T-helper 1 cell treated with Interleukin-12 subunit alpha and Interleukin-12 subunit beta and Interleukin-4 antibody, amounts not matched to agents 30 ng/mL and 1 ng/mL, for 36 hours (primary cell): ENCODE results near the gene RTF2. TPM values are rescaled to one million over a fixed set of nuclear protein-coding genes. Genes with fewer than 3 reads are reported as not detected.

Experiments used
- intact Hi-C: fragments of 100-400 bp; cut with micrococcal nuclease; formaldehyde crosslinking; loops from one replicate; pipeline ENCODE4 v1.15.1; 2024
- total RNA-seq: library from RNA; stranded (reverse); gene quantifications from 2 replicates; pipeline ENCODE4 v1.2.3, GENCODE V29; 2022

Gene RTF2, protein sequence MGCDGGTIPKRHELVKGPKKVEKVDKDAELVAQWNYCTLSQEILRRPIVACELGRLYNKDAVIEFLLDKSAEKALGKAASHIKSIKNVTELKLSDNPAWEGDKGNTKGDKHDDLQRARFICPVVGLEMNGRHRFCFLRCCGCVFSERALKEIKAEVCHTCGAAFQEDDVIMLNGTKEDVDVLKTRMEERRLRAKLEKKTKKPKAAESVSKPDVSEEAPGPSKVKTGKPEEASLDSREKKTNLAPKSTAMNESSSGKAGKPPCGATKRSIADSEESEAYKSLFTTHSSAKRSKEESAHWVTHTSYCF
- 131 and 132 TPM in 2 replicates for total RNA-seq

- intact Hi-C loops = loop anchor here (1.0 to 5.0 kb wide), 8 partner anchors 28 to 1839 kb away; partner anchors contain the start of genes AURKA, CASS4, CSTF1 and FAM210B
Measured at GRCh38 chr20:56468316-56469076, at the start of gene RTF2. RTF2 (plus strand) TSS chr20:56468627; CDS start chr20:56468698, 71 bp downstream.

GRCh38 chr20:56420028-56420427 is 48.4 kb upstream of the RTF2 start:
- intact Hi-C loops = no loop called here

DNA sequence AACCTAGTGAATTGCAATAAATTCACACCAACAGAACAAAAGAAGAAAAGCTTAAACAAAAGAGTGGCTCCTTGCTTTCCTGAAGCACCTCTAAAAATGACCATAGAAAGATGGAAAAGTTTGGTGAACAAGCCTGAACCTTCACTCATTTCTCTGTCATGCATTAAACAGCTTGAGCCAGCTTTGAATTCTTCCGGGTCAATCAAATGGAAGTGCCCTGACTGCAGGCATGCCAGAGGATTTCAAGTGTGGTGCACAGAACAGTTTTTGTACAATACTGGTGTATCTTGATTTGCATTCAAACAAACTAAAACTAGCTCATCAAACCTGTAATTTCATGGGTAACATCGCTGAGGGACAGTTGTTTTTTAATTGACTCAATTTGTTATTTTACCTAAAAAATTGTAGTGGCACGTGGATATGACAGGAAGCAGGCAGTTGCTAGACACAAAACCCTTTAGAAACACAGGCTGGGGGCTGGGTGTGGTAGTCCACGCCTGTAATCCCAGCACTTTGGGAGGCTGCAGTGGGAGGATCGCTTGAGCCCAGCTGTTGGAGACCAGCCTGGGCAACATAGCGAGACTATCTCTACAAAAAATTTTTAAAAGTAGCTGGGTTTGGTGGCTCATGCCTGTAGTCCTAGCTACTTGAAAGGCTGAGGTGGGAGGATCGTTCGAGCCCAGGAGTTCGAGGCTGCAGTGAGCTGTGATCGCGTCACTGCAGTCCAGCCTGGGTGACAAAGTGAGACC is 47.3 kb upstream of the RTF2 start:
- intact Hi-C loops = no loop called here

GRCh38 chr20:56422076-56422823 is 46.2 kb upstream of the RTF2 start:
- intact Hi-C loops = no loop called here

DNA sequence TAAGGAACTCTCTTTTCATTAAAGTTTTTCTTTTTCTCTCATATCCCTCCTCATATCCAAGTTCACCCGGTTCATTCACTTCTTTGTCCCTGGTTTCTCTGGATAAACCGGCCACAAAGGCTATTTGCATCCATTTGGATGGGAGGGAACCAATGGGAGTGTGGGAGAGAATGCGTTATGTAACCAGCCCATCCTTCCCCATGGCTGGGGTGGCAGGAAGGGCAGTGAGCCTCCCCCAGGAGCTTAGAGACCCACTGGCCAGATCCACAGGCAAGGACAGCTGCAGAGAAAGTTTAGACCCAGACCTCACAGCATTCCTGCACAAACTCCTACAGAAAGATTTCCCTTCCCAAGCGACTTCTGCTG is 45.6 kb upstream of the RTF2 start:
- intact Hi-C loops = no loop called here

GRCh38 chr20:56423211-56423610 is 45.2 kb upstream of the RTF2 start:
- intact Hi-C loops = no loop called here

DNA sequence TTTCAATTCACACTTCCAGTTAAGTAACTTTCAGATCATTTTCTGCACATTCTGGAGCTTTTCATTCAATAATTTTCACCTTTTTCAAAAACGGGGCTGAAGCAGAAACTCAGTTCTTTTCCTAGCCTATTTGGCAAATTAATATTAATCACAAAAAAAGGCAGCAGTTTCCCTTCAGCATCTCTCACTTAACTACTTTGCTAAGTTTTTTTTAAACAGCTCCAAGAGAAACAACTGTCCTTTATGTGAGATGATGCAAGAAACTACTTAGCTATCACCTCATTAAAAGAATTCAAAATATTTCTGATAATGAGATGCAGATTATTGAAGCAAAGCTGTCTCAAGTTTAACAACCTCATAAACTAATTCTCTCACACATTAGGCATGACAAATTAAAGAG is 44.5 kb upstream of the RTF2 start:
- intact Hi-C loops = no loop called here

DNA sequence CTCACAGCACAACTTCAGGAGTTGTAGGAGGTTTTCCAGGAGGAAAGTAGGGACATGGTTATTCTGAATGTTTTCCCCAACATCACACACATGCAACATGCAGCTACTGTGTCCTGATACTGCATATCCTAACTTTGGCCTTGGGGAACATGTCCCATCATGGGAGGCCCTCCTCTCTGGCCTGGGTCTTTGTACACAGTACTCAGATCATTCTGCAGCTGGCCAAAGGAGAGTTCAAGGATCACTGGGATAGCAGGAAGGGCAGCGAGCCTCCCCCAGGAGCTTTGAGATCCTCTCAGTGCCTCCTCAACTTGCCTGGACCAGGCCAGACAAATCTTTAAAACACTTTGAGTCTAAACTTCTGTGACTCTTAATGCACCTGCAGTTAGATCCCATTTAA is 43.5 kb upstream of the RTF2 start:
- intact Hi-C loops = no loop called here

GRCh38 chr20:56426026-56426425 is 42.4 kb upstream of the RTF2 start:
- intact Hi-C loops = no loop called here

- intact Hi-C loops = no loop called here
Measured at GRCh38 chr20:56426926-56427325, 41.5 kb upstream of the RTF2 start.

GRCh38 chr20:56427797-56428196 is 40.6 kb upstream of the RTF2 start:
- intact Hi-C loops = loop anchor here (2.0 kb wide), 1 partner anchor 13 kb away; no protein-coding TSS in a partner anchor

DNA sequence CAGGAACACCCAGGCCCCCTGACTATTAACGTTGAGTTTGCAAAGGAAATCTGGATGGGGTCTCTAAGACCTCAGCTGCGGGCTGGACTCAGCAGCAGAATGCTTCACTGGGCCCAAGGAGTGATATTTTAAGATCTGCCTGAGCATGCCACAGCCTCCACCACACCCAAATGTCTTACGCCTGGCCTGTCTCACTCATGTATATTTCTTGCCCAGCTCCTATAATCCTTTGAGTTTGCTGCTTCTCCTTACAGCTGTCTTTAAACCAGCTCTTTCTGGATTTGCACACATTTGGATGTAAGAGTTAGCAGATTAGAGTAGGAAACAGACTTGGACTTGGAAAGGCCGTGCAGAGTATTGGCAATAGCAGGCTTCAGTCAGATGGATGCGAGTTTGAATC is 40.0 kb upstream of the RTF2 start:
- intact Hi-C loops = loop anchor here (2.0 kb wide), 1 partner anchor 14 kb away; no protein-coding TSS in a partner anchor

GRCh38 chr20:56428881-56429280 is 39.5 kb upstream of the RTF2 start:
- intact Hi-C loops = loop anchor here (1.0 to 2.0 kb wide), 2 partner anchors 11 to 14 kb away; no protein-coding TSS in a partner anchor

DNA sequence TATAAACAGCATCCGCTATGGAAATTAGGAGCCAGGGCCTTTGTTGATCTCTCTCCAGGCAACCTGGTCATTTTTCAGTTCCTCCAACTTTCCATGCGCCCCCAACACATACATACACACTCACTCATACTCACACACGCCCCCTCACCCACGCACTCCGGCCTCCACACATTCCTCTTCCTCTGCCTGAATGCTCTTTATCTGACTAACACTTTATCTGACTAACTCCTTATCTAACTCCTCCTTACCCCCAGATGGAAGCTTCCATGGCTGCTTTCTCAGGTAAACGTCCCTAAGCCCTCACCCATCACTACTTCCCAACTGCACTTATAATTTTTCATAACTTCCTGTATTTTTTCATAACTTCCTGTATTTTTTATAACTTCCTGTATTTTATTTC is 38.9 kb upstream of the RTF2 start:
- intact Hi-C loops = loop anchor here (1.0 to 2.0 kb wide), 2 partner anchors 11 to 15 kb away; no protein-coding TSS in a partner anchor

DNA sequence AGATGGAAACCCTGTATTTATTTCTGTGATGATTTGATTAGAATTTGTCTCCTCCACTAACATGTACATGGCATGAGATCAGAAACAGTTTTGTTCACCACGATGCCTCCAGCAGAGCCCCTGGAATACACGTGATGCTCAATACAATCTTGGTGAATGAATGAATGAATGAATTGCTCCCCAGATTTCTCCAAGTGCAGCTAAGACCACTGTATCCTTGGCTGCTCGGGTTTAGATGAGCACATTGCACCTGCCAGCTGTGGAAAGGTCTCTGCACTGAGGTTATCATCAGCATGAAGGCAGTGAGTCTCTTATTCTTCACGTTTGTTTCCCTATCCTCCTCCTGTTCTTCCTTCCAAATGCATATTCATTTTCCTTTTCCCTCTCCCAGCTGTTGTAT is 38.5 kb upstream of the RTF2 start:
- intact Hi-C loops = loop anchor here (1.0 to 2.0 kb wide), 2 partner anchors 10 to 15 kb away; no protein-coding TSS in a partner anchor

GRCh38 chr20:56430461-56430860 is 38.0 kb upstream of the RTF2 start:
- intact Hi-C loops = no loop called here

DNA sequence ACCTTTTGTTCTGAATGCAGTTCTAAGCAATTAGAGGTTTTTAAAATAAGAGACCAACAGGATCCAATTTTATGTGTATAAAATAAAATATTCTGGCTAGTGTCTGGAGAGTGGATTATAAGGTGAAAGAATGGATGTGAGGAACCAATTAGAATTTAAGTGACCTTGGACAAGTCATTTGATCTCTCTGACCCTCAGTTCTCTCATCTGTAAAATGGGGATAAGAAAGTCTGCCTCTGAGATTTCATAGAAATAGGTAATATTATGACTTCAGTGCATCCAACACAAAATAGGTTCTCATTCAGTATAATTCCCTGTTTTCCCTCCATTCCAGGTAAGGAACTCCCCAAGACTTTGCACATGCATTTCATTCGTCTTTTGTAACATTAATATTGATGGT is 37.5 kb upstream of the RTF2 start:
- intact Hi-C loops = no loop called here

DNA sequence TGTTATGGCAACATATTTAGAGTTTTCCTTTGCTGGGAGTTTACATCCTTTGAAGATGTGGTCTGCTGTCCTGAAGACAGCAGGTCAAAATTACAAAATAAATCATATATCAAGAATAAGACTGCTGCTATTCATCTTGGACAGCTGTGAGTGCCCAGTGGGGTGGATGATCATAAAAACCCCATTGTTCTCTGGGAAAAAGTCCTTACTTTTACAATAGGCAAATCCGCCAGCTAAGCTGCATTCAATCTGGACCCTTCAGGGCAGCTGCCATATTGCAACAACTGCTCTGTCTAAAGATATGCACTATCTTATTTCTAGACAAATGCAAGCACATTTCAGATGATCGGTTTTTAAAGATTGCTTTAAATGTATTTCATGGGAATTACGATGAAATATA is 37.0 kb upstream of the RTF2 start:
- intact Hi-C loops = no loop called here

DNA sequence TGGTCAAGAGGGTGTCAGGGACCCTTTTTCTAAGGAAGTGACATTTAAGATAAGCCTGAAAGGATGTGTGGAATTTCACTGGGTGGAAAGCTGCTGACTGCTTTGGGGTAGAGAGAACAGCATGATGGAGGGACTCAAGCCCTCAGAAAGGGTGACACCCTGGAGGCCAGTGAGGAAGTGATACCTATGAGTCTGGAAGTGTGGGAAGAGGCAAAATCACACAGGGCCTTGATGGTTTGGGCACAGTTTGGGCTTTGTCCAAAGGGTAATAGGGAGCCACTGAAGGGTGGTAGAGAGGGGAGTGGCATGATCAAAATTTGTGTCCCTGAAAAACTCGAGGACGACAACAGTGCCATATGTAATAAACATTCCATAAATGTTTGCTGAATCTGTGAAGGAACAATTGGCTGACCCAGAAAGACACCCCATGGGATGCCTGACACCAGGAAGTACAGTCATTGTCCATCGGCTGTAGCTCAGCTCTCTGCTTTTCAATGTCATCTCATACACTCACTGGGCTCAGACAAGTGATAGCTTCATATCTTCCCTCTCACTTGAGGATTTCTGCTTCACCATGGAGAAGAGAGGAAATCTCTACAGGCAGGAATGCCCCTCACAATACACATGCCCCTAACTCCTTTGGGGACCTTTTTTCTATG is 35.1 kb upstream of the RTF2 start:
- intact Hi-C loops = no loop called here

- intact Hi-C loops = no loop called here
Measured at GRCh38 chr20:56433880-56434255, 34.6 kb upstream of the RTF2 start.
